K562 (cell line): ENCODE results near the gene NMT1. TPM values are rescaled to one million over a fixed set of nuclear protein-coding genes. Genes with fewer than 3 reads are reported as not detected.

Experiments used
- CCNT2 ChIP-seq: IDR thresholded peaks from 2 replicates; pipeline ENCODE4 v1.6.1; 2011; ENCODE audit warnings: borderline replicate concordance, low read depth, mild to moderate bottlenecking, moderate library complexity, mixed read lengths, low read length; ENCODE audit not compliant: insufficient read length; ENCODE audit errors: extremely low read depth
- CEBPG ChIP-seq, 3 experiments: fragments of 200-800 bp in 1 of 3; sonication (Bioruptor generic) in 1 of 3; sonication (generic) in 1 of 3; formaldehyde crosslinking in 1 of 3; IDR thresholded peaks in 2 of 3; conservative IDR thresholded peaks in 1 of 3; 2 replicates each; pipeline versions ENCODE4 v1.6.1 to v1.8.0; 2016 to 2022; ENCODE audit warnings: missing compliant biosample characterization in 2 of 3, missing genetic modification characterization in 2 of 3, mild to moderate bottlenecking in 1 of 3, missing genetic modification reagents in 1 of 3
- CHD1 ChIP-seq: fragments of 200-600 bp; sonication (generic); IDR thresholded peaks from one replicate; pipeline ENCODE4 v1.6.1; 2012; ENCODE audit warnings: mild to moderate bottlenecking, moderate library complexity, low read length, inconsistent platforms
- ERF ChIP-seq: fragments of 450-650 bp; formaldehyde crosslinking; IDR thresholded peaks from 2 replicates; pipeline ENCODE4 v1.4.0; 2020; ENCODE audit warnings: mild to moderate bottlenecking, mixed read lengths
- KLF6 ChIP-seq: fragments of 250-450 bp; sonication (Bioruptor Pico); IDR thresholded peaks from 2 replicates; pipeline ENCODE4 v1.4.0; 2020; ENCODE audit warnings: mild to moderate bottlenecking, moderate library complexity, borderline replicate concordance
- PHF8 ChIP-seq: fragments of 200-600 bp; sonication (generic); IDR thresholded peaks from 2 replicates; pipeline ENCODE4 v1.6.1; 2012; ENCODE audit warnings: mixed run types, mild to moderate bottlenecking, inconsistent platforms, low read length, moderate library complexity, borderline replicate concordance
- REST ChIP-seq, 2 experiments: fragments of 450-650 bp; formaldehyde crosslinking in 1 of 2; IDR thresholded peaks; 2 replicates each; pipeline versions ENCODE4 v1.4.0 to v1.6.1; 2014 to 2020; ENCODE audit warnings: mild to moderate bottlenecking in 2 of 2, borderline replicate concordance in 1 of 2, low read depth in 1 of 2
- RFX1 ChIP-seq: fragments of 450-650 bp; IDR thresholded peaks from 2 replicates; pipeline ENCODE4 v1.6.1; 2016; ENCODE audit warnings: mild to moderate bottlenecking, moderate library complexity
- SMARCB1 ChIP-seq: IDR thresholded peaks from 2 replicates; pipeline ENCODE4 v1.6.1; 2011; ENCODE audit warnings: improper control_type of control experiment, low read depth; ENCODE audit not compliant: insufficient read length
- YY1 ChIP-seq, 3 experiments: IDR thresholded peaks; 2 replicates each; pipeline ENCODE4 v1.6.1; 2011; ENCODE audit warnings: low read length in 2 of 3, mild to moderate bottlenecking in 2 of 3, moderate library complexity in 2 of 3, borderline replicate concordance in 1 of 3, control low read depth in 1 of 3, low read depth in 1 of 3; ENCODE audit not compliant: insufficient read depth in 3 of 3, insufficient replicate concordance in 2 of 3, control insufficient read depth in 1 of 3, insufficient read length in 1 of 3; ENCODE audit errors: extremely low read depth in 1 of 3
- ZFP30 ChIP-seq: fragments of 250-450 bp; sonication (Bioruptor Pico); IDR thresholded peaks from 2 replicates; pipeline ENCODE4 v1.8.0; 2022; ENCODE audit warnings: moderate library complexity, mild to moderate bottlenecking, inconsistent platforms, borderline replicate concordance
- ZFX ChIP-seq: sonication (generic); formaldehyde crosslinking; IDR thresholded peaks from 2 replicates; pipeline ENCODE4 v1.8.0; 2022; ENCODE audit warnings: mild to moderate bottlenecking, missing genetic modification reagents, moderate library complexity
- ZNF408 ChIP-seq: fragments of 250-450 bp; sonication (Bioruptor Pico); IDR thresholded peaks from 2 replicates; pipeline ENCODE4 v1.4.0; 2020; ENCODE audit warnings: low read depth, mild to moderate bottlenecking, moderate library complexity
- ZNF699 ChIP-seq: fragments of 250-450 bp; sonication (Bioruptor Pico); IDR thresholded peaks from 2 replicates; pipeline ENCODE4 v1.8.0; 2021; ENCODE audit warnings: mild to moderate bottlenecking, moderate library complexity; ENCODE audit not compliant: insufficient replicate concordance
- polyA plus RNA-seq, 8 experiments: library from polyadenylated mRNA; depleted of rRNA in 4 of 8; stranded (reverse) in 5 of 8; unstranded in 3 of 8; fragments of >200 nt; fragmentation: Nextera tagmentation in 2 of 8; fragmentation: Illumina TruSeq in 1 of 8; extraction: Ambion mirVana in 2 of 8; extraction: Trizol in 1 of 8; gene quantifications; 2 replicates each; pipeline versions ENCODE4 v1.2.1 to v1.2.3, GENCODE V29; 2011 to 2014; ENCODE audit warnings: inconsistent platforms in 1 of 8, missing spikeins in 1 of 8
- total RNA-seq, 7 experiments: library from RNA; depleted of rRNA in 6 of 7; stranded (reverse); fragments of >200 nt in 6 of 7; fragmentation: Illumina TruSeq in 2 of 7; extraction: Trizol in 2 of 7; gene quantifications; 2 replicates each; pipeline versions ENCODE4 v1.2.1 to v1.2.3, GENCODE V29; 2011 to 2021; ENCODE audit warnings: low replicate concordance in 1 of 7

NMT1 gene
- total and polyA plus RNA-seq, 9 of the 15 experiments (the other 6 are each of a cell fraction or from before 2014, with no cell fraction given): 86.7 to 569 (median 213) TPM

- TF ChIP-seq REST (IDR thresholded peaks at IDR 0.05; ENCODE audit: borderline replicate concordance) (no peak), REST (CRISPR knock-in tag; IDR thresholded peaks at IDR 0.05; ENCODE audit: low read depth) (peak; percentile 76), ZNF699 (CRISPR knock-in tag) (no peak), RFX1 (no peak), ZNF408 (CRISPR knock-in tag) (no peak), ZFP30 (CRISPR knock-in tag) (no peak), KLF6 (CRISPR knock-in tag) (peak; percentile 72; the same call in 1 of the 2 replicates), CHD1 (peak; percentile 7), CEBPG (CRISPR knock-in tag; IDR thresholded peaks at IDR 0.05) (0 out of 2 replicates have a peak, but pooled peaks have one; percentile 14), CEBPG (tag; conservative IDR thresholded peaks at IDR 0.05 in 1 of 2, IDR thresholded peaks at IDR 0.05 in 1 of 2) (peak; percentile 69 to 75; a peak in 3 of 4 replicates), ZFX (CRISPR knock-in tag) (peak; percentile 95), YY1 (IDR thresholded peaks at IDR 0.05; ENCODE audit: borderline replicate concordance in 1 of 3, control insufficient read depth in 1 of 3, extremely low read depth in 1 of 3, insufficient read depth in 3 of 3, insufficient read length in 1 of 3, insufficient replicate concordance in 2 of 3, low read depth in 1 of 3, low read length in 2 of 3) (peak; percentile 95 to 98 (median 97)), ERF (CRISPR knock-in tag) (peak; percentile 73; the same call in 1 of the 2 replicates), CCNT2 (no peak), SMARCB1 (no peak), PHF8 (peak; percentile 89)
These were observed at the start of gene NMT1 (continued) for GRCh38 chr17:45060797-45061605.
